NCI-H146 treated with DMSO at 0.1 percent for 48 hours (cell line): ENCODE measurements around the gene PTPN18.

Source experiments
- DNase-seq: peaks from one replicate; lab custom pipeline; 2025; ENCODE audit not compliant: unreplicated experiment; lab: John Stamatoyannopoulos, UW

PTPN18 gene

DNA sequence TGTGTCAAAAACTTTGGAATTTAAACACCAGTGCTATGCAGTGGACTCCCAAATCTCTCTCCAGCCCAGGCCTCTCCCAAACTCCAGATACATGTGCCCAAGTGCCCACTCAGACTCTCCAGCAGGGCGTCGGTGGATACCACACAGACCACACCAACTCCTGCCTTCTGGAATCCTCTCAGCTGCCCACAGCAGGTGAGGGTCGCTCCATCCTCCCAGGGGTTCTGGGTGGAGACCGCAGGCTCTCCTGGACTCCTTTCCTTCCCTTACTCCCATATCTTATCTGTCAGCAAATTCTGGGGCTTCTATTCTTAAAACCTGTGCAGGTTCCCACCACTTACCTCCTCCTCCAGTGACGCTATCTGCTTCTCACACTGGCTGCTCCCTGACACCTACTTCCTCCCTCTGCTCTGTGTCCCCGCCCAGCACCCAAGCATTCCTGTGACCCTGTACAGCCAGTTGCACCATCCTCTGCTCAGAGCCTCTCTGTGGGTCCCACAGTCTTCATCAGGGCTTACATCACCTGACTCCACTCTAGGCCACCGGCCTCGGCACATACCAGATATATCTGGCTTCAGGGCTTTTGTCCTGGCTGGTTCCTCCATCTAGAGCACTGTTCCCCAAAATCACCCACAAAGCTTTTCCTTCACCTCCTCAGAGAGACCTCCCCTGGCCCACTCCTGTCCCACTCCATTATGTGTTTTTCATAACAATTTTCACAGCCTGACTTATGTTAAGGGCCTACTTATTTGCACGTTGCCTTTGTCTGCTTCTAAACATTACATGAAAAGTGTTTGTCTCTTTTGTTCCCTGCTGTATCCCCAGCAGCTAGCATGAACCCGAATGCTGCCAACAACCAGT lies 15.7 kb upstream of the PTPN18 start:
- DNase-seq: no peak

DNA sequence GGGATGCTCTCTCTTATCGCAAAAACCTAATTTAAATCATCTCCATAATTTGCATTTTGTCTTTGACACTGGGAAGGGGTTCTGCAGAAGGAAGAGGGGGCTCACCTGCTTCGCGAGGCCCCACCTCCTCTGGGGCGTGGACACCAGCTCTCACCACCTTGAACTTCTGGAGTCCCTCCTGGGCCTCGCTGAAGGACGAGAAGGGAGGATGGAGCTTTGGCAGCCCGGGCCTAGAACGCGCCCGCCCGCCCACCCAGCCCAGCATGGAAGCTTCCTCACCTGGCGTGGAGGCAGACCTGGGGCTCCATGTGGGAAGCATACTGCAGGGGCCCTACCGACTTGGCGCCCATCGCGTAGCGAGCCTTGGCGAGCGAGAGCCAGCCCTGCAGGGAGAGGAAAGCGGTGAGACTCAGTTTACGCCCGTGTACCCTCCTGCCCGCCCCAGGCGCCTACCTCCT lies 14.3 kb upstream of the PTPN18 start:
- DNase-seq: peak; percentile 48

DNA sequence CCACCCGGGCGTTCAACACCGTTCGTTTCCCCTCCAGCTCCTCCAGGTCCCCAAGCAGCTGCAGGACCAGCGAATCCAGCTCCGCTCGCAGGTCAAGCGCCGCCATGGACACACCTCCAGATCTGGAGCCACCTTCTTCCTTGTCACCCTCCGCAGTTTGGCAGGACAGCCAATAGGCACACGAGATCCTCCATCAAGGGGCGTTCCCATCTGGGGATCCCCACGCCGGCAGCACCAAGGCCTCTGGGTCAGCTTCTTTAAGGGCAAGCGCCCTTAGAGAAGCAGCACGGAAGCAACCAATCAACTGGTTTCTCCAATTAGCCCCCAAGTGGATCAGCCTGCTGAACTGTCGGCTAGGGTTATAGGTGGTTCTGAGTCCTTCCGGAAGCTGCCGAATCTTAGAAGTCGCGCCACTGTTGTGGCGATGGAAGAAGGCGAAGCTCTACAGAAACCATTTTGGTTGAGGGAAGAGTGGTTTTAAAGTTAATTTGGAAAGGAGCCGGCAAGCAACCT lies 13.8 kb upstream of the PTPN18 start:
- DNase-seq: peak; percentile 95

DNA sequence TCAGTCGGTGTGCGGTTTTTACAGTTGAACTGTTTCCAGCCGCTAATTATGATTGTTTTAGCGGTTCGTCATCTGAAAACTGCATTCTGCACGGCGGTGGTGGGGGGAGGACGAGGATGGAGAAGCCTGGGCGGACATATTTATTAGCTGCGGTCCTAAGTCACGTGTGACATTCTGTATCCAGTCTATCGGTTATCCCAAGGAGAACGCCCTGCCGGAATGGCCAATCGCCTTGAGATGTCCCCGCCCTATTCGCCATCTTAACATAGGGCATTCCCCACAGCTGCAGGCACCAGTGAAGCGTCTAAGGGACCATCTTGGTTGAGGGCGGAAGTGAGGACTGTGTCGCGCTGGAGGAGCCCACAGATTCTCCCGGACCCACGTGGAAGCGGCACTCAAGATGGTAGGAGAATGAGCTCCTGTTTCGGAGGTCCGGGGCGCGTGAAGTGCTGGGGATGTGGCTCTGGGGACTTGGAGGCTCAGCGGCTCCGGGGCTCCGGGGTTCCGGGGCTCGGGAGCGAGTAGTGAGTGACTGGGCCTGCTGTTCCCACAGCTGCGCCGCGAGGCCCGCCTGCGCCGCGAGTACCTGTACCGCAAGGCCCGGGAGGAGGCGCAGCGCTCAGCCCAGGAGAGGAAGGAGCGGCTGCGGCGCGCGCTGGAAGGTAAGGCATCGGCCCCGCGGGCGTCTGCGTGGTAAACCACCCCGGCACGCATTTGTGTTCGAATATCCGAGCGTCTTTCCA lies 13.2 kb upstream of the PTPN18 start, which contains the start of gene IMP4:
TSS of gene IMP4 (plus strand) at position 365 of the 743 bp plus-strand sequence. CDS start at position 401, 36 bp downstream.
- DNase-seq: peak; percentile 99

DNA sequence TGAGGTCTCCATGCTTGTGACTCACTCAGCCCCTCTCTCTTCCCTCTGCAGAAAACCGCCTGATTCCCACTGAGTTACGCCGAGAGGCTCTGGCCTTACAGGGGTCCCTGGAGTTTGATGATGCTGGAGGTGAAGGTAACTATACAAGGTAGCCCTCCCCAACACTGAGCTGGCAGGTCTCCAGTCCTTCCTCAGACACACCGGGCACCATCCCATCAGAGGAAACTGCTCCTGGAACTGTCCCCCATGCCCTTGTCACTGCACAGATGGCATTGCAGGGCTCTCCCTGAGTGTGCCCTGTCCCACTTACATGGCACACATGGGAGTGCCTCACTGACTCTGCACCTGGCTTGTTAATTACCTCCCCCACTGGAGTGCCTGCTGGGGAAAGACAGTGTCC lies 11.3 kb upstream of the PTPN18 start:
- DNase-seq: no peak

DNA sequence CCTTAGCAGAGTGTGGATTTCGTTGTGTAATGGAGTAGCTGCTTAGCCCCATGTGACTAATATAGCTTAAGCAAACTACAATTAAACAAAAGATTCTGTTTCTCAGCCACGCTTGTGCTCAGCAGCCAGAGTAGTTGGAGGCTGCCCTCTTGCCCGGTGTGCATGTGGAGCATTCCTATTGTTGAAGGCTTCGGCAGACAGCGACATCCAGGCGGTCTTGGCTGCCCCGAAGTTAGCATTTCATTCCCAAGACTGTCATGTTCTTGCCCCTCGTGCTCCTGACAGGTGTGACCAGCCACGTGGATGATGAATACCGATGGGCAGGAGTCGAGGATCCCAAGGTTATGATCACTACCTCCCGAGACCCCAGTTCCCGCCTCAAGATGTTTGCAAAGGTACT lies 10.8 kb upstream of the PTPN18 start:
- DNase-seq: no peak

DNA sequence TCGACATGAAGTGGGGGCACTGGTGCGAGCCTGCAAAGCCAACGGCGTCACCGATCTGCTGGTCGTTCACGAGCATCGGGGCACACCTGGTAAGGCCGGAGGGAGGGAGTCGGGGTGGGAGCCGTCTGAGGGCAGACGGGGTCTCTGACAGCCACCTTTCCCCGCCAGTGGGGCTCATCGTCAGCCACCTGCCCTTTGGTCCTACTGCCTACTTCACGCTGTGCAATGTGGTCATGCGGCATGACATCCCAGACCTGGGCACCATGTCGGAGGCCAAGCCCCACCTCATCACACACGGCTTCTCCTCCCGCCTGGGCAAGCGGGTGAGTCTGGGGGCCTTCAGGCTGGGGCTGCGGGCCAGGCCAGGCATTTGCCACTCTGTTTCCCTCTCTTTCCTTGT lies 10.2 kb upstream of the PTPN18 start:
- no peak for DNase-seq

DNA sequence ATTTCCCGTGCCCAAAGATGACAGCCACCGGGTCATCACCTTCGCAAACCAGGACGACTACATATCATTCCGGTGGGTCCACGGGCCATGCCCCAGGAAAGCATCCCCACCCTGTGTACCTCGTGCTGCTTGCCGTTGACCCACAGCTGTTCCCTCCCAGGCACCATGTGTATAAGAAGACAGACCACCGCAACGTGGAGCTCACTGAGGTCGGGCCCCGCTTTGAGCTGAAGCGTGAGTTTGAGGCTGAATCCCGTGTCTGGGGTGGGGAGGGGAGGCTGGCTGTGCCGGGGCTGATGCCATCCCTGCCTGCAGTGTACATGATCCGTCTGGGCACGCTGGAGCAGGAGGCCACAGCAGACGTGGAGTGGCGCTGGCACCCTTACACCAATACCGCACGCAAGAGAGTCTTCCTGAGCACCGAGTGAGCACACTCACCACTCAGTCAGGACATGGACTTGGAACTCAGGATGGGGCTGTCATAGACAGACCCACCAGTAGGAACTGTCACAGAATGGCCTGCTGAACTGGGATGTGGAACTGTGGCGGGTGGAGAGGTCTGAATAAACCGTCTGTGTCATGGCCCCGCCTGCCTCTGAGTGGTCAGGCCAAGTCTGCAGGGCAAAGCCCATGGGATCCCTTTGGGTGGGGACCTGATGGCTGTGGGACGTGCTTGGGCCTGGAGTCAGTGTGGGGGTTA lies 9.7 kb upstream of the PTPN18 start:
- no peak for DNase-seq

DNA sequence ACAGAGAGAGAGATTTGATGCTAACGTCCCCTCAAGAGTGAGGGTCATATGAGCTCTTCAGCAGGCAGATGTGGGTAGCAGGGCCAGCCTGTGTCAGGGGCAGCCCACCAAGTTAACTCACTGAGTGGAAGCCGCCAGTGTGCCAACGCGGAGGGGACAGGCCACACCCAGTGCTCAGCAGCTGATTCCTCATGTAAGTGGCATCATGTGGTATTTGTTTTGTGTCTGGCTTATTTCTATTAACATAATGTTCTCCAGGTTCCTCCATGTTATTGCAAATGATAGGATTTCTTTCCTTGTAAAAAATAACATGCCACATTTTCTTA lies 9.2 kb upstream of the PTPN18 start:
- no peak for DNase-seq

DNA sequence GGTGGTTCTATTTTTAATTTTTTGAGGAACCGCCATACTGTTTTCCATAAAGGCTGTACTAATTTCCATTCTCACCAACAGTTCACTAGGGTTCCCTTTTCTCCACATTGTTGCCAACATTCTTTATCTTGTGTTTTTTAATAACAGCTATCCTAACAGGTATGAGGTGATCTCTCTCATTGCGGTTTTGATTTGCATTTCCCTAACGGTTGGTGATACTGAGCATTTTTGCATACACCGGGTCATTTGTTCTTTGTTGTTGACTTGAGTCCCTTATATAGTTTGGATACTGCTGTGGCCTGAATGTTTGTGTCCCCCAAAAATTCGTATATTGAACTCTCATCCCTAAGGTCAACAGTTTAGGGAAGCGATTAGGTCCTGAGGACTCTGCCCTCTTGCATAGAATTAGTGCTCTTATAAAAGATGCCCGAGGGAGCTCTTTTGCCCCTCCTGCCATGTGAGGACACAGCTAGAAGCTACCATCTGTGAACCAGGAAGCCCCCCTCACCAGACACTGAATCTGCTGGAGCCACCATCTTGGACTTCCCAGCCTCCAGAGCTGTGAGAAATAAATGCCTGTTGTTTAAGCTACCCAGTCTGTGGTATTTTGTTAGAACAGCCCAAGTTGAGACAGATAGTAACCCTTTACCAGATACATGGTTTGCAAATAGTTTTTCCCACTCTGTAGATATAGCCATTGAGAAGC lies 8.5 kb upstream of the PTPN18 start:
- no peak for DNase-seq

DNA sequence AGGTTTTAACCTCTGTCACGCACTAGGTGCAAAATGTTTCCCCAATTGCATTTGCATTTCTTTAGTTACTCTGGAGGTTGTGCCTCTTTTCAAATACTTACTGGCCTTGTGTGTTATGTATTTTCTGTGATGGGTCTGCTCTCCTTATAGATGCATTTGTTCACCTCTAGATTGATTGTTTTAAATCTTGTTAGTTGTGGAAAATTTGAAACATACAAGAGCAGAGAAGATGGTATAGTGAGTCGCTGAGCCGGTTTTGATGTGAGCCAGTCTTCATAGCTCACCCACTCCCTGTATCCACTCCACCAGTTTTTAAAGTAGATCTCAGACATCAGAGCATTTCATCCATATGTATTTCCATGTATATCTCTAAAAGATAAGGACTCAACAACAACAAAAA lies 6.7 kb upstream of the PTPN18 start:
- DNase-seq: no peak

DNA sequence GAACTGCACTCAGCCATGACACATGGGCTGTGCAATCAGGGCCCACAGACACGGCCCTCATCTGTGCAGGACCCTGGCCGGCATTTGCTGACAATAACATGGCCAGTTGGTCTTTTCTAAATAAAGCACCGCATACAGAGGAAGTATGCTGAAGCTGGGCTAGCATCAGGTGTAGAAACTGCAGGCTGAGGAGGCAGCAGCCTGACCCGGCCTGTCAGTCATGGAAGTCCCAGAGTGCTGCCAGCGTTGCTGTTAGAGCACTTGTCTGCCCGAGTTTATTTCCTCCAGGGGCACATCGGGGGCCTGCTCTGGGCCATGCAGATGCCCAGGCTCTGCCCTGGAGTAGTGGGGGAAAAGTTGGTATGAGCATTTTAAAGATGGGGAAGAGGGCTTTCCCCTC lies 4.1 kb upstream of the PTPN18 start:
- DNase-seq: no peak

DNA sequence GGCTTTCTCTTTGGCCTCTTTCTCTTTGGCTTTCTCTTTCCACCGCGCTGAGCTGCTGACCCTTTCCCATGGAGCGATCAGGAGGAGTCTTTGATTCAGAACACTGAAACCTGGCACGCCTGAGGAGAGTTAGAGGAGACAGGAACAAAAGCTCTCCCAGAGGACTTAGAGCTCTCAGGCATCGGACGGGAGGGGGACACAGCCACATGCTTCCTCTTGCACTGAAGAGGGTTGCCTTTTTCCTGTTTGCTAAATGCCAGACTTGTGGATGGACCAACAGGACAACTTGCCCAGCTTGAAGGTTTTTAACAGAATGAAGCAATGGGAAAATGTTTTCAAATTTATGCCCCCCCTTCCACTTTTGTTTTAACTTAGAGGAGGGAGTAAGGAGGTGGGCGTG lies 3.6 kb upstream of the PTPN18 start:
- no peak for DNase-seq

DNA sequence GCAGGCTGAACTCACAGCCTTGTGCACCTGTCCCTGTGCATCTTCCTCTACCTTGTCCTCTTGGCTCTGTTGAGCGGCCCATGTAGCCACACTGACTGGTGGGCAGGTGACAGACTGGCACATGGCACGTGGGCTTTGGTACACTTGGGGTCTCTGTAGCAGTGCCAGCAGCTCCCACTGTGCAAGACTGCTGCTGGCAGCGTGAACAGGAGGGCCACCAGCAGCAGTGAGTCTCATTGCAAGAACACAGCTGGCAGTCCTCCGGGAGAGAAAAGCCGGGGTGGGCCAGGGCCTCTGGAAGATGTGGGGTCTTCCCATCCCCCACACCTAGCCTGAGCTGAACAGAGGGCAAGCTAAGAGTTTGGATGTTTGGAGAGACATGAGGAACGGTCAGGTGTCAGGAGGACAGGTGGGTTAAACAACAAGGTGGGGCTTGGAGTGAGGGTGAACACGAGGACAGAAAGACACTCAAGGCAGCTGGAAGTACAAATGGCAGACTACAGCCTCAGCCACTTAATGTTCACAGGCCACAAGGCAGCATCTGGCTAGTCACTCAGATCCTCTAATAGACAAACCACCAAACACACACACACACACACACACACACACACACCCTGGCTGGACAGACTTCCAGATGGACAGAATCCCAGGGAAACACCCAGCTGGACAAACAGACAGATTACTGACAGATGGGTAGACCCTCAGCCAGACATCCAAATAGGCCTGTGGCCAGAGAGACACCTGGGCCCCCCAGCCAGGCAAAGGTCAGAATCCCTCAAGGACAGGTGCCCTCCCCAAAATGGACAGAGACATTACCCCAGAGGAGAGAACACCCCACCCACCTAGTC lies 2.3 kb upstream of the PTPN18 start:
- no peak for DNase-seq

DNA sequence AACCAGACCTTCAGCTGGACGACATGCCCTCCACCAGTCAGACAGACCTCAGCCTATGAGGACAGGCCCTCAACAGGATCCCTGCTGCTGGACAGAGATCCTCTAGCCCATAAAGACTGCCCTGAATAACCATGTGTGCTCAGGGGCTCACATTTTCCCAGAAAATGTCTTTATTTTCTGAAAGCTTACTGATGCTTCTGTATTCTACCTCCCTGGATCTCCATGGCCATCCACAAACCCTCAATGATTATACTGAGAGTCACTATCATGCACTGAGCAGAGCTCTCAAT lies 1.8 kb upstream of the PTPN18 start:
- no peak for DNase-seq

DNA sequence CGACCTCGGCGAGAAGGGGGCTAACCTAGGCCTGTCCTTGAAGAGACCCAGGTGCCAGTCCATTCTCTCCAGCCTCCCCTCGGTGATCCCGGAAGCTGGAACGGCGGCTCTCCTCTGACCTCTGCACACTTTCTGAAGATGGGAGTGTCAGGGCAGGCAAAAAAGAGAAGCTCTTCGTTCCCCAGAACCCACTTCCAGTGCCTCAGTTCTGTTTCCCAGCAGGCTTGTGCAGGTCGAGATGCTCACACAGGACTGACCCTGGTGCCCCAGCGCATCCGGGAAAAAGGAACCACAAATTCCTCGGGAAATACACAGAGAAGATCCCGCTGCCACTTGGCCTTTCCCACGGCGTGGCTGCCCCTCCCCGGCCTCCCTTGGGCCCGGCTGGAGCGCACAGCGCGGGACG lies 681 bp upstream of the PTPN18 start:
- no peak for DNase-seq

DNA sequence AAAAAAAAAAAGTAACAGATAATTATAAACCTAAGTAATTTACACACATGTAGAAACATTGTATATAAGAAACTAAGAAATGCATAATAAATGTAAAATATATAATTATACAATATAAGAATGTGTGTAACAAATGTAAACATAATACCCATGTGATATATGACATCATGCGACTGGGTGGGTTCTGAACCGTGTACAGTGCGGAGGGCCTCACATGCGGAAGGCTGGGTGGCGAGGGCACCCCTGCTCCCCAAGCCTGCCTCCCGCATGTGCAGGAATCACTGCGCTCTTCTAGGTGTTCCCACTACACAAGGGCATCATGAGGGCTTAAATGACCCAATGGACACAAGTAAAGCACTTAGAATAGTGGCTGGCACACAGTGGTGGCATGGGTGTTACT lies 2.0 kb downstream of the PTPN18 start:
- no peak for DNase-seq

DNA sequence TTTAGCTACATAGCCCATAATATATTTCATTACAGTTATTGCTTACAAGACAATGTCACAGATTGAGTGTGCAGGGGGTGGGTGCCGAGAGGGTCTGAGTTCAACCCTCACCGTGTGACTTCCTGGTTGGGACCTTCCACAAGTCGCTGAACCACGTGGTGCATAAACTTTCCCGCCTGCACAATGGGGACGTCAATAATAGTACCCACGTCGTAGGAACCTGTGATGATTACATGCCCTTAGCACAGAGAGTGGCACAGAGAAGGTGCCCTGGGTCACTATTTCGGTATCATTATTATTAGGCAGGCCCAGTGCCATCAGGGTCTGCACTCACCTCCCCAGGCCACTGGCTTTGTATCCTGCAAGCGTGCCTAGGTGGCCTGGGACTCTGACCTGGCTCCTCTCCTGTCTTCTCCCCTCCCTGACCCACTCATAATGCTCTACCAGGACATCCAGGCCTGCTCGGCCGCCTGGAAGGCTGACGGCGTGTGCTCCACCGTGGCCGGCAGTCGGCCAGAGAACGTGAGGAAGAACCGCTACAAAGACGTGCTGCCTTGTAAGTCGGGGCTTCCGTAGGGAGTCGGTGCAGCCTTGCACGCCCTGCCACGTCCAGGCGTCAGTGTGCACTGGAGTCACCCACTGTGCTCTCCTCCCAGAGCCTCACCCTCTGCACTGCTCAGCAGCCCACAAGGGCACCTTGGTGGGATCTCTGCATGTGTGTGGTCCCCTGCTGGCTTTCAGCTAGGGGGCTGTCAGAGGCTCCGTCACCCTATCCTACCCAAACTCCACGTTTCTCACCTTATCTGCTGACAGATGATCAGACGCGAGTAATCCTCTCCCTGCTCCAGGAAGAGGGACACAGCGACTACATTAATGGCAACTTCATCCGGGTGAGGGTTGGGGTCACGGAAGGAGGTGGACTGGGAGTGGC lies 2.8 kb downstream of the PTPN18 start:
- no peak for DNase-seq

DNA sequence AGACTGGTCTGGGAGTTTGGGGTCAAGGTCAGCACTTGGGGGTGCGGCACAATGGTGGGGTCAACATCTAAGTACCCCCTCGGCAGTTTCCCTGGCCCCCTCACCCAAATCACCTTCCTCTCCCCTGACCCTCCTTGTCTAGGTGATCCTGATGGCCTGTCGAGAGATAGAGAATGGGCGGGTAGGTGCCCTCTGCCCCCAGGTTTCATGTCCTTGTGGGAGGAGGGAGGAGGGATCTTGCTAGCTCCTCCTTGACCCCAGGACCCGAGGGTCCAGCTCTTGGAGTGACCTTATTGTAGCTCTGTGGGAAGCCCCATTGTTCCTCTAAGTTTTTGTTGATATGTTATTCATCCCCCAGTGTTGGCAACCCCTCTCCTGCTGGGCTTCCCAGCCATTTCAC lies 3.6 kb downstream of the PTPN18 start:
- no peak for DNase-seq
